Omental fat pad (tissue), 4 donors: ENCODE measurements around the gene MTX2. TPM values are rescaled to one million over a fixed set of nuclear protein-coding genes. Genes with fewer than 3 reads are reported as not detected.

ENCODE experiments used
- ATAC-seq: fragments of 150-250 bp; one replicate; pipeline ENCODE4 v1.9.1; 2016; ENCODE audit warnings: mild to moderate bottlenecking, moderate library complexity; ENCODE audit not compliant: low FRiP score
- DNase-seq: peaks from one replicate; pipeline ENCODE4 v3.0.0-alpha.2; 2019; ENCODE audit warnings: low spot score
- total RNA-seq, 4 donors: library from RNA; depleted of rRNA; stranded (reverse); fragments of >200 nt; gene quantifications; one replicate each; pipeline ENCODE4 v1.1.0, GENCODE V29; 2016
- TF ChIP-seq, protein P1 (sequence below), 3 donors: fragments of 450-650 bp; IDR thresholded peaks; one replicate each; pipeline ENCODE4 v1.5.1; 2016 to 2017; ENCODE audit warnings: antibody characterized with exemption in 3 of 3, mild to moderate bottlenecking in 3 of 3, moderate library complexity in 2 of 3

The MTX2 gene
- total RNA-seq, 4 donors from 2014 or later, result 12.1 to 26.8 (median 21.8) TPM

DNA sequence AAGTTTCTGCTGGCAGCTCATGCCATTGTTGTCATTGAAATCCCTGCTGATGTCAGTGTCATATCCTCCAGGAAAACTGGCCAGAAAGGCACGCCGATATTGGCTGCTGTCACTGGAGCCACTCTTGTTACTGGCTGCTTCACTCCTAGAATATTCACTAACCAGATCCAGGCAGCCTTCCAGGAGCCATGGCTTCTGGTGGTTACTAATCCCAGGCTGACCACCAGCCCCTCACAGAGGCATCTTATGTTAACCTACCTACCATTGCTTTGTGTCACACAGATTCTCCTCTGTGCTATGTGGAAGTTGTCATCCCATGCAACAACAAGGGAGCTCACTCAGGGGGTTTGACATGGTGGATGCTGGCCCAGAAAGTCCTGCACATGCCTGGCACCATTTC is 27.0 kb upstream of the MTX2 start:
- ATAC-seq (no peak), DNase-seq (no peak)
- TF ChIP-seq, protein P1, sequence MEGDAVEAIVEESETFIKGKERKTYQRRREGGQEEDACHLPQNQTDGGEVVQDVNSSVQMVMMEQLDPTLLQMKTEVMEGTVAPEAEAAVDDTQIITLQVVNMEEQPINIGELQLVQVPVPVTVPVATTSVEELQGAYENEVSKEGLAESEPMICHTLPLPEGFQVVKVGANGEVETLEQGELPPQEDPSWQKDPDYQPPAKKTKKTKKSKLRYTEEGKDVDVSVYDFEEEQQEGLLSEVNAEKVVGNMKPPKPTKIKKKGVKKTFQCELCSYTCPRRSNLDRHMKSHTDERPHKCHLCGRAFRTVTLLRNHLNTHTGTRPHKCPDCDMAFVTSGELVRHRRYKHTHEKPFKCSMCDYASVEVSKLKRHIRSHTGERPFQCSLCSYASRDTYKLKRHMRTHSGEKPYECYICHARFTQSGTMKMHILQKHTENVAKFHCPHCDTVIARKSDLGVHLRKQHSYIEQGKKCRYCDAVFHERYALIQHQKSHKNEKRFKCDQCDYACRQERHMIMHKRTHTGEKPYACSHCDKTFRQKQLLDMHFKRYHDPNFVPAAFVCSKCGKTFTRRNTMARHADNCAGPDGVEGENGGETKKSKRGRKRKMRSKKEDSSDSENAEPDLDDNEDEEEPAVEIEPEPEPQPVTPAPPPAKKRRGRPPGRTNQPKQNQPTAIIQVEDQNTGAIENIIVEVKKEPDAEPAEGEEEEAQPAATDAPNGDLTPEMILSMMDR (IDR thresholded peaks at IDR 0.05), result no peak

DNA sequence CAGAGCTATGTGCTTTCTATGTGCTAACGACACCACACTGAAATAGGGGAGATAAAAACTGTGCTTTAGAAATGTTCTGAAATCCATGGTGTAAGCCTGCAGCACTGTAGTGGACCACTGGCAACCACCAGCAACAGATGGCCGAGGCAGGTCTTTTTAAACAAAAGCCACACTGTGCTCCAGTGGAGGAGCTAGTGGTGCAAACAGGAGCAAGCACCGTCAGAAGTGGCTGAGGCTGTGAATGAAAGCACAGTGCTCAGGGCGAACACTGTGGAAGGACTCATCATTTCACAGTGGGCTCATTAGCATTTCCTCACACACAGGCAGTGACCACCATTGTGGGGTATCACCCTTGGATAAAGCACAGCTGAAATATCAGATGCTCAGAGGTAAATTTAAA is 22.9 kb upstream of the MTX2 start:
- TF ChIP-seq, protein P1 (IDR thresholded peaks at IDR 0.05), result no peak
- DNase-seq (no peak), ATAC-seq (no peak)

DNA sequence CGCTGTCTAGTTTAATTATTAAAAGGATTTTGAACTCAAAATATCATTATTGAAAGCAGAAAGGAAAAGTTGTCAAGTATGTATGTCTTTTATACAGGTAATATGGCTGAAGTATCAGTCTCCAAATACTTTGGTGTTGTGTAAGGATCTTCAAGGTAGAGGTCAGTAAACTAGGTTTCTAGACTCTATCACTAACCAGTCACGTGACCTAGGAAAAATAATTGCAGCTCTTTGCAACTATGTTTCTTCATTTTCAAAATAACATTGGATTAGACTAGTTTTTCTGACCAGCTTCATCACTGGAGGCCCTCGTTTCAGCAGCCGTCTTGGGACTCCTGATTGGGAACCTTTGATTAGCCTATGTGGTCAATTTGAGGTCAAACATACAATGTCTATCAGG is 21.4 kb upstream of the MTX2 start:
- DNase-seq, result no peak
- TF ChIP-seq, protein P1 (IDR thresholded peaks at IDR 0.05), result no peak
- no peak for ATAC-seq

DNA sequence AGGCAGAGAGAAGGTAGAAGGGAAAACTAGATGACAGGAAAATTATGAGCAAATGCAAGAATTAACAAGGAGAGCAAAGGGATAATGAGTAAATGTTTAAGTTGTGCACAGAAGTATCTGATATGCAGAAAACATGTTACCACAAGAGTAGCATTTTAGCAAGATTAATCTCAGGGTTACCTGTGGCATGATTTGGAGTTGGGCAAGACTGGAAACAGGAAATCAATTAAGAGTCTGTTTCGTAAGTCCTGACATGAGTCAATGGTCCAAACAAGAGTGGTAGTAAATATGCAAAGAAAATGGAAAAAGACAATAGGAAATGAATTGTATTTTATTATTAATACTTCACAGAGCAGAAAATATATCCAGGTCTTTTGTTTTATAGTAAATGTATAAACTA is 17.3 kb upstream of the MTX2 start:
- DNase-seq (no peak), ATAC-seq (no peak)
- TF ChIP-seq, protein P1 (IDR thresholded peaks at IDR 0.05), result no peak

DNA sequence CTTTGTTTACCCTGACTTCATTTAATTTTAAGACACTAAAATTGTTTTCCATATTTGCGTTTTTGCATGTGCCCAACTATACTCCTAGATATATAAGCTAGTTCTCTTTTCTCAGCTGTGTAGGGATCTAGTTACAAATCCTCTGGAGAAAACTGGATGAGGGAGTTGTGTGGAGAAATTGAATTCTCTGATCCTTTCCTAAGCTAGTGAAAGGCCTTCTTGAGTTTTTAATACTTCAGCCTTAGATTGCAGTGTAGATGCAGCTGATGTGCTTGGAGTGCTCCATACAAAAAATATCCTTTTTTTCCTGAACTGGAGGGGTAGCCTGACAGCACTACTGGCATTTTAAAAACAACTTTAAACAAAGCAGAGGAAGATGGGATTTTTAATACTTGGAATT is 8.6 kb upstream of the MTX2 start:
- ATAC-seq, result no peak
- DNase-seq, result no peak
- TF ChIP-seq, protein P1 (IDR thresholded peaks at IDR 0.05), result no peak

DNA sequence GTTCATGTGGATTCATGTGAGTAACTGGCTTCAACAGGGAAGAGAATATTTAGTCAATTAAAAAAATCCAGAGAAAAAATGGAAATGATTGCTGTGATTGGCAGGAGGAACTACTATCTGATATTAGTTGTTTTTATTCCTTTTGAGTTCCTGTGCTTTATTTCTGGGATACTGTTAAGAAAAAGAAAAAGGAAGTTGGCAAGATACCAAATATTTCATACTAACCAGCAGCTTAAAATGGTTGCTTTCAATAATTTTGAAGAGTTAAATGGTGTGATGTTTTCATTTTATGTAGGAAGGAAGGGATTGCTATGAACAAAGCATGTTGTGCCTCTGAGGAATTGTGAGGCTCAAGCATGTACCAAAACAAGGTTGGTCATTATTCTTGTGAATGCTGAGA is 8.1 kb upstream of the MTX2 start:
- ATAC-seq (no peak), DNase-seq (no peak)
- TF ChIP-seq, protein P1 (IDR thresholded peaks at IDR 0.05), result no peak

DNA sequence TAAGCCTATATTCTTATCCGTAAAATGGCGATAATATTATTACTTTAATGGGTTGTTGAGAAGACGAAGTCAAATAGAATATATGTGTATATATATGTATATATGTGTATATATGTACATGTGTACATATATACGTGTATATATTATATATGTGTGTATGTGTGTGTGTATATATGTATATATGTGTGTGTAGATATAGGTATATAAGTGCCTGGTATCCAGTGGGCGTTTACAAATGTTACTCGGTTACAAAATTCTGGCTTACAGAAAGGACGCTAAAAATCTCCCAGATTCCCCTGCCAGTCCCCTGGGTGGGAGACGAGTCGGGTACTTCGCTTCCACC is 295 bp upstream of the MTX2 start:
- ATAC-seq (no peak), DNase-seq (no peak)
- TF ChIP-seq, protein P1 (IDR thresholded peaks at IDR 0.05), result no peak
